WTC11 (cell line): ENCODE measurements around the gene EHD2. TPM values are rescaled to one million over a fixed set of nuclear protein-coding genes. Genes with fewer than 3 reads are reported as not detected.

Experiments used
- ATF1 ChIP-seq: sonication (generic); formaldehyde crosslinking; IDR thresholded peaks from 2 replicates; pipeline ENCODE4 v1.8.1; 2023; ENCODE audit warnings: mild to moderate bottlenecking, moderate library complexity, missing genetic modification reagents
- ELF4 ChIP-seq: sonication (generic); formaldehyde crosslinking; IDR thresholded peaks from 2 replicates; pipeline ENCODE4 v1.8.1; 2022; ENCODE audit warnings: low read depth, mild to moderate bottlenecking, moderate library complexity, missing genetic modification reagents
- EMX1 ChIP-seq: fragments of 250-450 bp; sonication (Bioruptor Pico); IDR thresholded peaks from 2 replicates; pipeline ENCODE4 v1.8.0; 2021; ENCODE audit warnings: mild to moderate bottlenecking
- FOXK1 ChIP-seq: sonication (generic); formaldehyde crosslinking; IDR thresholded peaks from 2 replicates; pipeline ENCODE4 v1.8.0; 2022; ENCODE audit warnings: mild to moderate bottlenecking, moderate library complexity, missing genetic modification reagents
- GRHL2 ChIP-seq: fragments of 250-450 bp; sonication (Bioruptor Pico); IDR thresholded peaks from 2 replicates; pipeline ENCODE4 v1.8.0; 2022; ENCODE audit warnings: mild to moderate bottlenecking, moderate library complexity; ENCODE audit not compliant: insufficient replicate concordance, severe bottlenecking
- GTF2I ChIP-seq: fragments of 250-450 bp; sonication (Bioruptor Pico); conservative IDR thresholded peaks from 2 replicates; pipeline ENCODE4 v1.4.0; 2021; ENCODE audit warnings: mild to moderate bottlenecking
- HMGXB4 ChIP-seq: sonication (generic); formaldehyde crosslinking; IDR thresholded peaks from 2 replicates; pipeline ENCODE4 v1.8.1; 2023; ENCODE audit warnings: mild to moderate bottlenecking, moderate library complexity, missing genetic modification reagents
- KAT7 ChIP-seq: sonication (generic); formaldehyde crosslinking; IDR thresholded peaks from 2 replicates; pipeline ENCODE4 v1.8.1; 2023; ENCODE audit warnings: missing genetic modification reagents, mild to moderate bottlenecking, borderline replicate concordance
- MAX ChIP-seq: sonication (generic); formaldehyde crosslinking; IDR thresholded peaks from 2 replicates; pipeline ENCODE4 v1.8.0; 2022; ENCODE audit warnings: mild to moderate bottlenecking, missing genetic modification reagents
- MXD4 ChIP-seq: fragments of 250-450 bp; sonication (Bioruptor Pico); IDR thresholded peaks from 2 replicates; pipeline ENCODE4 v1.8.0; 2021; ENCODE audit warnings: mild to moderate bottlenecking, moderate library complexity, borderline replicate concordance
- MYBL2 ChIP-seq: sonication (generic); formaldehyde crosslinking; IDR thresholded peaks from 2 replicates; pipeline ENCODE4 v1.8.1; 2023; ENCODE audit warnings: mild to moderate bottlenecking, moderate library complexity, missing genetic modification reagents
- RELA ChIP-seq: sonication (generic); formaldehyde crosslinking; IDR thresholded peaks from 2 replicates; pipeline ENCODE4 v1.8.1; 2022; ENCODE audit warnings: missing genetic modification reagents, mild to moderate bottlenecking, borderline replicate concordance
- RORB ChIP-seq: fragments of 250-450 bp; sonication (Bioruptor Pico); IDR thresholded peaks from 2 replicates; pipeline ENCODE4 v1.9.0; 2021; ENCODE audit warnings: mild to moderate bottlenecking
- STAT6 ChIP-seq: sonication (generic); formaldehyde crosslinking; conservative IDR thresholded peaks from 2 replicates; pipeline ENCODE4 v1.8.1; 2023; ENCODE audit warnings: mild to moderate bottlenecking, low read depth, missing genetic modification reagents, moderate library complexity
- ZMAT4 ChIP-seq: fragments of 250-450 bp; sonication (Bioruptor Pico); IDR thresholded peaks from 2 replicates; pipeline ENCODE4 v1.9.0; 2021; ENCODE audit warnings: mild to moderate bottlenecking
- ZNF121 ChIP-seq: sonication (generic); formaldehyde crosslinking; IDR thresholded peaks from 2 replicates; pipeline ENCODE4 v1.8.0; 2023; ENCODE audit warnings: missing genetic modification reagents
- ZNF232 ChIP-seq: sonication (generic); formaldehyde crosslinking; IDR thresholded peaks from 2 replicates; pipeline ENCODE4 v1.8.0; 2022; ENCODE audit warnings: mild to moderate bottlenecking, missing genetic modification reagents
- ZNF263 ChIP-seq: sonication (generic); formaldehyde crosslinking; IDR thresholded peaks from 2 replicates; pipeline ENCODE4 v1.8.1; 2022; ENCODE audit warnings: low read depth, mild to moderate bottlenecking, moderate library complexity, missing genetic modification reagents
- ZNF317 ChIP-seq: sonication (generic); formaldehyde crosslinking; IDR thresholded peaks from 2 replicates; pipeline ENCODE4 v1.8.1; 2023; ENCODE audit warnings: low read depth, mild to moderate bottlenecking, moderate library complexity, missing genetic modification reagents, borderline replicate concordance
- ZNF396 ChIP-seq: fragments of 250-450 bp; sonication (Bioruptor Pico); IDR thresholded peaks from 2 replicates; pipeline ENCODE4 v1.8.0; 2021; ENCODE audit warnings: mild to moderate bottlenecking, moderate library complexity, borderline replicate concordance
- ZNF671 ChIP-seq: fragments of 250-450 bp; sonication (Bioruptor Pico); IDR thresholded peaks from 2 replicates; pipeline ENCODE4 v1.8.0; 2021; ENCODE audit warnings: mild to moderate bottlenecking
- total RNA-seq: library from RNA; stranded (reverse); gene quantifications from 3 replicates; pipeline ENCODE4 v1.2.3, GENCODE V29; 2021
- TF ChIP-seq, protein P1 (sequence below): sonication (generic); formaldehyde crosslinking; IDR thresholded peaks from 2 replicates; pipeline ENCODE4 v1.8.1; 2023; ENCODE audit warnings: mild to moderate bottlenecking, missing genetic modification reagents
- TF ChIP-seq, protein P2 (sequence below): sonication (generic); formaldehyde crosslinking; IDR thresholded peaks from 2 replicates; pipeline ENCODE4 v1.8.1; 2023; ENCODE audit warnings: mild to moderate bottlenecking, missing genetic modification reagents
- TF ChIP-seq, protein P3 (sequence below): sonication (generic); formaldehyde crosslinking; IDR thresholded peaks from 2 replicates; pipeline ENCODE4 v1.8.0; 2022; ENCODE audit warnings: mild to moderate bottlenecking, missing genetic modification reagents
- TF ChIP-seq, protein P4 (sequence below): fragments of 250-450 bp; sonication (Bioruptor Pico); IDR thresholded peaks from 2 replicates; pipeline ENCODE4 v2.1.2; 2022; ENCODE audit warnings: mild to moderate bottlenecking, moderate library complexity

Gene EHD2
- total RNA-seq, 1 experiment from 2014 or later, result 11.8 TPM

DNA sequence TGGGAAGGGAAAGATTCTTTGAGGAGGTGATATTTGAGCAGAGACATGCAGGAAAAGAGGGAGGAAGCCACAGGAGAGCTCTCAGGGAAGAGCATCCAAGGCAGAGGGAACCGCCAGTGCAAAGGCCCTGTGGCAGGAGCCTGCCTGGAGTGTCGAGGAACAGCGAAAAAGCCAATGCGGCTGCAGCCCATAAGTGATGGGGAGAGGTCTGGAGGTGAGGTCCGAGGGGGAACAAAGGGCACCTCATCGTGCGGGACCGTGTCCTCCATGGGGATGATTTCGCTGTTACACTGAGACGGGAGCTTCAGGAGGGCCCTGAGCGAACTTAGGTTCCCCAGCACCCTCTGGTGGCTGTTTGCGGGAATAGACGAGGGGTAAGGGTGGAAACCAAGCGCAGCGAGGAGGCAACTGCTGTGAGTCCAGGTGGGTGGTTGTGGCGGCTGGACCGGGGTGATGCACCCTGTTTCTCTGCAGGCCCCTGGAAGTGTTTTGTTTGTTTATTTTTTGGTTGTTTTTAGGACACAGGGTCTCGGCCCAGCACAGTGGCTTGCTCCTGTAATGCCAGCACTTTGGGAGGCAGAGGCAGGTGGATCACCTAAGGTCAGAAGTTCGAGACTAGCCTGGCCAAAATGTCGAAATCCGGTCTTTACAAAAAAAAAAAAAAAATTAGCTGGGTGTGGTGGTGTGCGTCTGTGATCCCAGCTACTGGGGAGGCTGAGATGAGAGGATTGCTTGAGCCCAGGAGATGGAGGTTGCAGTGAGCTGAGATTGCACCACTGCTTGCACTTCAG, 5.9 kb upstream of the EHD2 start (continued):
- TF ChIP-seq MAX (CRISPR knock-in tag) (peak; percentile 44; the same call in 1 of the 2 replicates), ZNF232 (no peak), RELA (CRISPR knock-in tag) (no peak), ELF4 (CRISPR knock-in tag) (no peak), ZNF263 (CRISPR knock-in tag) (no peak), KAT7 (CRISPR knock-in tag) (peak; percentile 15; the same call in 1 of the 2 replicates), ZNF317 (CRISPR knock-in tag) (no peak), FOXK1 (no peak), EMX1 (CRISPR knock-in tag) (no peak), ATF1 (CRISPR knock-in tag) (no peak), HMGXB4 (CRISPR knock-in tag) (no peak), ZNF121 (CRISPR knock-in tag) (no peak), ZNF396 (CRISPR knock-in tag) (no peak), RORB (no peak), ZNF671 (CRISPR knock-in tag) (no peak), GRHL2 (CRISPR knock-in tag) (no peak), ZMAT4 (CRISPR knock-in tag) (no peak), MYBL2 (CRISPR knock-in tag) (no peak), GTF2I (peak; percentile 98), STAT6 (CRISPR knock-in tag) (no peak), MXD4 (CRISPR knock-in tag) (no peak)
- TF ChIP-seq, protein P1, sequence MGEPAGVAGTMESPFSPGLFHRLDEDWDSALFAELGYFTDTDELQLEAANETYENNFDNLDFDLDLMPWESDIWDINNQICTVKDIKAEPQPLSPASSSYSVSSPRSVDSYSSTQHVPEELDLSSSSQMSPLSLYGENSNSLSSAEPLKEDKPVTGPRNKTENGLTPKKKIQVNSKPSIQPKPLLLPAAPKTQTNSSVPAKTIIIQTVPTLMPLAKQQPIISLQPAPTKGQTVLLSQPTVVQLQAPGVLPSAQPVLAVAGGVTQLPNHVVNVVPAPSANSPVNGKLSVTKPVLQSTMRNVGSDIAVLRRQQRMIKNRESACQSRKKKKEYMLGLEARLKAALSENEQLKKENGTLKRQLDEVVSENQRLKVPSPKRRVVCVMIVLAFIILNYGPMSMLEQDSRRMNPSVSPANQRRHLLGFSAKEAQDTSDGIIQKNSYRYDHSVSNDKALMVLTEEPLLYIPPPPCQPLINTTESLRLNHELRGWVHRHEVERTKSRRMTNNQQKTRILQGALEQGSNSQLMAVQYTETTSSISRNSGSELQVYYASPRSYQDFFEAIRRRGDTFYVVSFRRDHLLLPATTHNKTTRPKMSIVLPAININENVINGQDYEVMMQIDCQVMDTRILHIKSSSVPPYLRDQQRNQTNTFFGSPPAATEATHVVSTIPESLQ (CRISPR knock-in tag), result no peak
- TF ChIP-seq, protein P2, sequence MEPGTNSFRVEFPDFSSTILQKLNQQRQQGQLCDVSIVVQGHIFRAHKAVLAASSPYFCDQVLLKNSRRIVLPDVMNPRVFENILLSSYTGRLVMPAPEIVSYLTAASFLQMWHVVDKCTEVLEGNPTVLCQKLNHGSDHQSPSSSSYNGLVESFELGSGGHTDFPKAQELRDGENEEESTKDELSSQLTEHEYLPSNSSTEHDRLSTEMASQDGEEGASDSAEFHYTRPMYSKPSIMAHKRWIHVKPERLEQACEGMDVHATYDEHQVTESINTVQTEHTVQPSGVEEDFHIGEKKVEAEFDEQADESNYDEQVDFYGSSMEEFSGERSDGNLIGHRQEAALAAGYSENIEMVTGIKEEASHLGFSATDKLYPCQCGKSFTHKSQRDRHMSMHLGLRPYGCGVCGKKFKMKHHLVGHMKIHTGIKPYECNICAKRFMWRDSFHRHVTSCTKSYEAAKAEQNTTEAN (CRISPR knock-in tag), result no peak
- TF ChIP-seq, protein P3, sequence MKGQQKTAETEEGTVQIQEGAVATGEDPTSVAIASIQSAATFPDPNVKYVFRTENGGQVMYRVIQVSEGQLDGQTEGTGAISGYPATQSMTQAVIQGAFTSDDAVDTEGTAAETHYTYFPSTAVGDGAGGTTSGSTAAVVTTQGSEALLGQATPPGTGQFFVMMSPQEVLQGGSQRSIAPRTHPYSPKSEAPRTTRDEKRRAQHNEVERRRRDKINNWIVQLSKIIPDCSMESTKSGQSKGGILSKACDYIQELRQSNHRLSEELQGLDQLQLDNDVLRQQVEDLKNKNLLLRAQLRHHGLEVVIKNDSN (CRISPR knock-in tag), result no peak
- TF ChIP-seq, protein P4, sequence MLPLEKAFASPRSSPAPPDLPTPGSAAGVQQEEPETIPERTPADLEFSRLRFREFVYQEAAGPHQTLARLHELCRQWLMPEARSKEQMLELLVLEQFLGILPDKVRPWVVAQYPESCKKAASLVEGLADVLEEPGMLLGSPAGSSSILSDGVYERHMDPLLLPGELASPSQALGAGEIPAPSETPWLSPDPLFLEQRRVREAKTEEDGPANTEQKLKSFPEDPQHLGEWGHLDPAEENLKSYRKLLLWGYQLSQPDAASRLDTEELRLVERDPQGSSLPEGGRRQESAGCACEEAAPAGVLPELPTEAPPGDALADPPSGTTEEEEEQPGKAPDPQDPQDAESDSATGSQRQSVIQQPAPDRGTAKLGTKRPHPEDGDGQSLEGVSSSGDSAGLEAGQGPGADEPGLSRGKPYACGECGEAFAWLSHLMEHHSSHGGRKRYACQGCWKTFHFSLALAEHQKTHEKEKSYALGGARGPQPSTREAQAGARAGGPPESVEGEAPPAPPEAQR (CRISPR knock-in tag), result no peak
